ENCODE data around the gene CCDC6. TPM values are rescaled to one million over a fixed set of nuclear protein-coding genes. Genes with fewer than 3 reads are reported as not detected.

CCDC6 gene
- total RNA-seq, 1 experiment from 2014 or later = 58.4 TPM

DNA sequence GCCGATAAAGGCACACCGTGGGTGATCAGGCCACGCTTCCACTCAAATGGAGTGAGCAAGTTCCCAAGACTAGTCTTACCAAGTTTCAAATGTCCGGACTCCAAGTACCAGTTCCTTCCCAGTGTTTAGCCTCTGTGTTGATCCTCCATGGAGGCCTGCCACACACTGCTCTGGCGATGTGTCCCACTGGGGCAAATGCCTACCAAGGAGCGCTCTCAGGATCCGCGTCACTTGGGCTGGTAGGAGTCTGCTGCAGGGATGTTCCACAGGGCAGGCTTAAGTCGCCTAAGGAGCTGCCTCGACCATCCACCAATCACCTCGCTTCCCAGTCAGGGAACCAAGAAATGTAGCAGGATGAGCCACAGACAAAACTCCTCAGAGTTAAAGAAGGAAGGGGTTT lies 135.7 kb downstream of the CCDC6 start:
- no peaks in the 10 kb centered on the region for H3K4me1 ChIP-seq (ENCODE audit: insufficient read depth, low read length)
- no peak overlapping the region for H4K91ac ChIP-seq (ENCODE audit: insufficient read length, low read depth, low read length)
- no peak overlapping the region for H3T11ph ChIP-seq (ENCODE audit: low read length)
- no peak overlapping the region for H3K56ac ChIP-seq (ENCODE audit: insufficient read length, low read depth, low read length)
- no peak for DNase-seq
- Mint-ChIP-seq H3K27me3 (ENCODE audit: low read depth) (no peaks in the 10 kb centered on the region), H3K9me3 (peaks cover 40 to 47% of the 10 kb centered on the region in 2 experiments), H3K36me3 (ENCODE audit: insufficient read depth in 1 of 3, low read depth in 3 of 3) (peaks cover 24 to 49% (median 25%) of the 10 kb centered on the region in 3 experiments), H3K4me3 (no peak overlapping the region), H3K4me1 (0 out of 4 replicates have a peak, but pooled peaks cover 0 to 2% of the 10 kb centered on the region in 2 experiments), H3K27ac (no peak overlapping the region)
- no peak overlapping the region for H3K9ac ChIP-seq (ENCODE audit: extremely low read depth, insufficient read length, low read length)
- no peaks in the 10 kb centered on the region for H3K23me2 ChIP-seq (ENCODE audit: insufficient read length, low read depth, low read length, poor library complexity, severe bottlenecking)
- H2BK12ac ChIP-seq (ENCODE audit: insufficient read length, low read depth, low read length) = no peak overlapping the region
- TF ChIP-seq, protein P1, sequence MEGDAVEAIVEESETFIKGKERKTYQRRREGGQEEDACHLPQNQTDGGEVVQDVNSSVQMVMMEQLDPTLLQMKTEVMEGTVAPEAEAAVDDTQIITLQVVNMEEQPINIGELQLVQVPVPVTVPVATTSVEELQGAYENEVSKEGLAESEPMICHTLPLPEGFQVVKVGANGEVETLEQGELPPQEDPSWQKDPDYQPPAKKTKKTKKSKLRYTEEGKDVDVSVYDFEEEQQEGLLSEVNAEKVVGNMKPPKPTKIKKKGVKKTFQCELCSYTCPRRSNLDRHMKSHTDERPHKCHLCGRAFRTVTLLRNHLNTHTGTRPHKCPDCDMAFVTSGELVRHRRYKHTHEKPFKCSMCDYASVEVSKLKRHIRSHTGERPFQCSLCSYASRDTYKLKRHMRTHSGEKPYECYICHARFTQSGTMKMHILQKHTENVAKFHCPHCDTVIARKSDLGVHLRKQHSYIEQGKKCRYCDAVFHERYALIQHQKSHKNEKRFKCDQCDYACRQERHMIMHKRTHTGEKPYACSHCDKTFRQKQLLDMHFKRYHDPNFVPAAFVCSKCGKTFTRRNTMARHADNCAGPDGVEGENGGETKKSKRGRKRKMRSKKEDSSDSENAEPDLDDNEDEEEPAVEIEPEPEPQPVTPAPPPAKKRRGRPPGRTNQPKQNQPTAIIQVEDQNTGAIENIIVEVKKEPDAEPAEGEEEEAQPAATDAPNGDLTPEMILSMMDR (conservative IDR thresholded peaks at IDR 0.05) = no peak
- H3K9me3 ChIP-seq (ENCODE audit: control insufficient read depth, low read depth, low read length) = no peaks in the 10 kb centered on the region
- no peak overlapping the region for H2BK5ac ChIP-seq (ENCODE audit: insufficient read length, low read length)
- H3K23ac ChIP-seq (ENCODE audit: insufficient read length, low read depth, low read length) = no peak overlapping the region
- no peak overlapping the region for H3K18ac ChIP-seq (ENCODE audit: insufficient read length, low read depth, low read length)
- no peak overlapping the region for H3K14ac ChIP-seq (ENCODE audit: insufficient read depth, low read length)
- no peak overlapping the region for H2BK15ac ChIP-seq (ENCODE audit: low read depth, low read length)
- H4K20me1 ChIP-seq (ENCODE audit: control insufficient read depth, insufficient read depth, insufficient read length) = no peaks in the 10 kb centered on the region
- no peak overlapping the region for H3K27ac ChIP-seq (ENCODE audit: insufficient read length, low read depth, low read length)
- H3K4me2 ChIP-seq (ENCODE audit: insufficient read depth, insufficient read length, low read length) = no peak overlapping the region
- no peak overlapping the region for H4K8ac ChIP-seq (replicated peaks; ENCODE audit: insufficient read length, low read depth, low read length)
- no peak overlapping the region for H3K4ac ChIP-seq (ENCODE audit: low read depth, low read length)
- H2AK5ac ChIP-seq (ENCODE audit: insufficient read length, low read length) = no peak overlapping the region
- no CpG with 5 or more reads among the region's 11 CpGs for WGBS (ENCODE audit: extremely low coverage, insufficient read length, low lambda C conversion rate)
- H3K79me1 ChIP-seq (ENCODE audit: insufficient read depth, low read depth, low read length, poor library complexity, severe bottlenecking) = no peaks in the 10 kb centered on the region
- no peaks in the 10 kb centered on the region for H3K27me3 ChIP-seq (ENCODE audit: insufficient read depth, low read length)
- no peaks in the 10 kb centered on the region for H3K79me2 ChIP-seq (ENCODE audit: insufficient read depth, low read length)
- H2BK20ac ChIP-seq (ENCODE audit: low read depth, low read length, poor library complexity, severe bottlenecking) = no peak overlapping the region
- H2AFZ ChIP-seq (ENCODE audit: low read length) = no peak overlapping the region
- H2BK120ac ChIP-seq (ENCODE audit: low read depth, low read length, poor library complexity, severe bottlenecking) = no peak overlapping the region
- no peak overlapping the region for H4K5ac ChIP-seq (ENCODE audit: insufficient read length, low read depth, low read length)
